GM12891 (cell line): ENCODE results near the gene HHAT.

Experiments used
- POLR2A ChIP-seq: IDR thresholded peaks from 2 replicates; pipeline ENCODE4 v1.6.1; 2011; ENCODE audit warnings: low read depth, low read length, control low read depth
- POLR2AphosphoS5 ChIP-seq: IDR thresholded peaks from 2 replicates; pipeline ENCODE4 v1.6.1; 2011; ENCODE audit warnings: low read depth, low read length, control low read depth
- SPI1 ChIP-seq: IDR thresholded peaks from 2 replicates; pipeline ENCODE4 v1.6.1; 2011; ENCODE audit warnings: low read depth, low read length, control low read depth

DNA sequence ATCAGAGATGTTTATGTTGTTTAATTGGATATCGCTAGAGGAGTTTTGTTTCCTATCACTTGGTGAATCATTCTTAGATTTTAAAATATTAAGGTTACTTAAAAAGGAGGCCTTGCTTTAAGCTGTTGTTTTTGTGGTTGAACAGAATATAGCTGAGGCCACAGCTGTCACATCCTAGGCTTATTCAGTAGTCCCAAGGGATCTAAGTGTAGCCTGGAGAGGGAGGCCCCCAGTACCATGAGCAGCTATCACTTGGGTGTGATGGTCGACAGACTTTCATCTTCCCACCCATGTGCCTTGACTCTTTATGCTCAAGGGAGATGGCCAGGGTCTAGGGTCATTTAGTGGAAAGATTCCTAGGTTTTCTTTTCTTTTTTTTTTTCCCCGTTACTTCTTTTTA is 278.7 kb downstream of the HHAT start:
- no peak for TF ChIP-seq POLR2AphosphoS5
- TF ChIP-seq POLR2A: no peak
- TF ChIP-seq SPI1: no peak
